ENCODE measurements around the gene APOL1. TPM values are rescaled to one million over a fixed set of nuclear protein-coding genes. Genes with fewer than 3 reads are reported as not detected.

The APOL1 gene
- total RNA-seq, 1 experiment from 2014 or later, result 16.0 TPM

GRCh38 chr22:36206255-36206654 is 46.7 kb upstream of the APOL1 start:
- Histone ChIP-seq H3K27me3 (ENCODE audit: control insufficient read depth, insufficient read depth, low read length) (no peaks in the 10 kb centered on the region), H3K9me3 (ENCODE audit: control insufficient read depth, insufficient read depth, low read depth, low read length) (no peaks in the 10 kb centered on the region), H3K27ac (ENCODE audit: low read length) (no peak overlapping the region), H3K4me3 (ENCODE audit: low read depth in 2 of 2, low read length in 2 of 2) (no peak overlapping the region), H3K36me3 (ENCODE audit: control insufficient read depth, insufficient read depth, low read length) (no peaks in the 10 kb centered on the region), H3K4me1 (ENCODE audit: control insufficient read depth, insufficient read depth, low read length) (no peaks in the 10 kb centered on the region)
- ChIA-PET CTCF (no interaction called here), POLR2A (no interaction called here)
- TF ChIP-seq REST (IDR thresholded peaks at IDR 0.05; ENCODE audit: insufficient read depth in 1 of 2, low read depth in 2 of 2, low read length in 1 of 2) (no peak), SIN3A (IDR thresholded peaks at IDR 0.05; ENCODE audit: borderline replicate concordance, insufficient read depth, low read depth, low read length) (no peak), CTCF (IDR thresholded peaks at IDR 0.05) (no peak), TCF7L2 (IDR thresholded peaks at IDR 0.05; ENCODE audit: low read depth, low read length) (no peak), POLR2AphosphoS5 (IDR thresholded peaks at IDR 0.05; ENCODE audit: low read depth, low read length) (no peak)
- DNase-seq (ENCODE audit: low read depth, low spot score), result no peak
- no TSS peak for BruUV-seq (replicated peaks)
- in situ Hi-C loops (cut with HindIII; ENCODE audit: low pct_unique_long_range_greater_than_20kb, low sequenced_read_pairs) (no loop called here), intact Hi-C loops (cut with micrococcal nuclease; ENCODE audit: unreplicated experiment) (no loop called here)
- ATAC-seq, result no peak

- CTCF ChIA-PET, result no interaction called here
Measured at GRCh38 chr22:36208162-36208765, 44.7 kb upstream of the APOL1 start.

More at GRCh38 chr22:36208162-36208765, 44.7 kb upstream of the APOL1 start:
- H3K27ac ChIP-seq (ENCODE audit: low read length), result no peak overlapping the region
- H3K27me3 ChIP-seq (ENCODE audit: control insufficient read depth, insufficient read depth, low read length), result no peaks in the 10 kb centered on the region
- POLR2A ChIA-PET, result no interaction called here
- H3K36me3 ChIP-seq (ENCODE audit: control insufficient read depth, insufficient read depth, low read length), result no peaks in the 10 kb centered on the region
- no peak overlapping the region for H3K4me3 ChIP-seq (ENCODE audit: low read depth in 2 of 2, low read length in 2 of 2)
- DNase-seq (ENCODE audit: low read depth, low spot score), result no peak
- ATAC-seq, result no peak
- no peaks in the 10 kb centered on the region for H3K4me1 ChIP-seq (ENCODE audit: control insufficient read depth, insufficient read depth, low read length)
- in situ Hi-C loops (cut with HindIII; ENCODE audit: low pct_unique_long_range_greater_than_20kb, low sequenced_read_pairs), result no loop called here
- TF ChIP-seq POLR2AphosphoS5 (IDR thresholded peaks at IDR 0.05; ENCODE audit: low read depth, low read length) (no peak), REST (IDR thresholded peaks at IDR 0.05; ENCODE audit: insufficient read depth in 1 of 2, low read depth in 2 of 2, low read length in 1 of 2) (no peak), TCF7L2 (IDR thresholded peaks at IDR 0.05; ENCODE audit: low read depth, low read length) (no peak), SIN3A (IDR thresholded peaks at IDR 0.05; ENCODE audit: borderline replicate concordance, insufficient read depth, low read depth, low read length) (no peak), CTCF (IDR thresholded peaks at IDR 0.05) (no peak)
- H3K9me3 ChIP-seq (ENCODE audit: control insufficient read depth, insufficient read depth, low read depth, low read length), result no peaks in the 10 kb centered on the region
- BruUV-seq (replicated peaks), result no TSS peak
- intact Hi-C loops (cut with micrococcal nuclease; ENCODE audit: unreplicated experiment), result no loop called here

Measured in Panc1 (cell line).